ENCODE data around the gene CRYBB3. TPM values are rescaled to one million over a fixed set of nuclear protein-coding genes. Genes with fewer than 3 reads are reported as not detected.
A peak's percentile ranks its signal among the peaks of the same experiment; 100 is the strongest.

CRYBB3 gene
- total RNA-seq, result not detected

- WGBS, 2 donors, result 33 to 39% methylated on average over 4 to 13 of the region's 17 CpGs
- peak; percentile 94 to 95 for DNase-seq
- intact Hi-C loops (cut with DNase I), result no loop called here
- H3K36me3 ChIP-seq, result peaks cover 0 to 5% of the 10 kb centered on the region in 2 donors
- TF ChIP-seq POLR2A (IDR thresholded peaks at IDR 0.05) (no peak), CTCF (IDR thresholded peaks at IDR 0.05) (no peak)
- H3K9me3 ChIP-seq, result no peaks in the 10 kb centered on the region
- no peak within 1 kb of the TSS for H3K4me3 ChIP-seq (replicated peaks in 1 of 3)
- peaks cover 38 to 42% of the 10 kb centered on the region in 2 donors for H3K4me1 ChIP-seq
- H3K27me3 ChIP-seq, result no peaks in the 10 kb centered on the region
- H3K27ac ChIP-seq, result peak within 1 kb of the TSS; percentile 68 to 82 (median 68)
These were observed at the start of gene CRYBB3 for GRCh38 chr22:25199731-25200520. Gene CRYBB3, plus strand, starts transcription at chr22:25199858. Its CDS starts 1,539 bp downstream, at chr22:25201397.

- no peaks in the 10 kb centered on the region for H3K9me3 ChIP-seq
- 61 to 66% methylated on average over 8 of the region's 8 CpGs for WGBS, 2 donors
- H3K4me3 ChIP-seq (replicated peaks in 1 of 3), result no peak overlapping the region
- no peaks in the 10 kb centered on the region for H3K36me3 ChIP-seq
- no peak for TF ChIP-seq CTCF (IDR thresholded peaks at IDR 0.05)
- no peak for TF ChIP-seq POLR2A (IDR thresholded peaks at IDR 0.05)
- DNase-seq, result peak; percentile 78 to 80
- intact Hi-C loops (cut with DNase I), result no loop called here
- peaks cover 20 to 27% of the 10 kb centered on the region in 2 donors for H3K4me1 ChIP-seq
- H3K27me3 ChIP-seq, result no peaks in the 10 kb centered on the region
- H3K27ac ChIP-seq, result peak overlapping the region; percentile 54 to 70 (median 64)
These were observed 45.5 kb upstream of the CRYBB3 start for GRCh38 chr22:25153961-25154666.

- H3K4me3 ChIP-seq (replicated peaks in 1 of 3), result no peak overlapping the region
- TF ChIP-seq POLR2A (IDR thresholded peaks at IDR 0.05) (no peak), CTCF (IDR thresholded peaks at IDR 0.05) (no peak)
- DNase-seq, result no peak
- peaks cover 18 to 26% of the 10 kb centered on the region in 2 donors for H3K4me1 ChIP-seq
- H3K36me3 ChIP-seq, result no peaks in the 10 kb centered on the region
- H3K27me3 ChIP-seq, result no peaks in the 10 kb centered on the region
- WGBS, 2 donors, result 8 to 10% methylated on average over 2 of the region's 2 CpGs
- H3K9me3 ChIP-seq, result no peaks in the 10 kb centered on the region
- peak overlapping the region; percentile 40 to 70 (median 64) for H3K27ac ChIP-seq
- intact Hi-C loops (cut with DNase I), result no loop called here
These were observed 45.0 kb upstream of the CRYBB3 start for GRCh38 chr22:25154667-25154999.

GRCh38 chr22:25156736-25157135 is 42.9 kb upstream of the CRYBB3 start:
- no peak overlapping the region for H3K27ac ChIP-seq
- H3K27me3 ChIP-seq, result no peaks in the 10 kb centered on the region
- no peaks in the 10 kb centered on the region for H3K9me3 ChIP-seq
- no peak for TF ChIP-seq POLR2A (IDR thresholded peaks at IDR 0.05)
- no peak for TF ChIP-seq CTCF (IDR thresholded peaks at IDR 0.05)
- no peak overlapping the region for H3K4me3 ChIP-seq (replicated peaks in 1 of 3)
- H3K4me1 ChIP-seq, result peaks cover 25 to 34% of the 10 kb centered on the region in 2 donors
- H3K36me3 ChIP-seq, result no peaks in the 10 kb centered on the region
- intact Hi-C loops (cut with DNase I), result no loop called here
- no peak for DNase-seq
- WGBS, 2 donors, result 90 to 91% methylated on average over 4 of the region's 4 CpGs

- Histone ChIP-seq H3K4me1 (peaks cover 20 to 25% of the 10 kb centered on the region in 2 donors), H3K27me3 (no peaks in the 10 kb centered on the region), H3K27ac (no peak overlapping the region), H3K4me3 (replicated peaks in 1 of 3) (no peak overlapping the region), H3K36me3 (no peaks in the 10 kb centered on the region), H3K9me3 (no peaks in the 10 kb centered on the region)
- no peak for DNase-seq
- intact Hi-C loops (cut with DNase I), result no loop called here
- no peak for TF ChIP-seq POLR2A (IDR thresholded peaks at IDR 0.05)
- no peak for TF ChIP-seq CTCF (IDR thresholded peaks at IDR 0.05)
- 69 to 80% methylated on average over 6 to 10 of the region's 10 CpGs for WGBS, 2 donors
These were observed 40.6 kb upstream of the CRYBB3 start for GRCh38 chr22:25159028-25159427.

Measured in thyroid gland (tissue), 4 donors.